ENCODE measurements around the gene ALDOA. TPM values are rescaled to one million over a fixed set of nuclear protein-coding genes. Genes with fewer than 3 reads are reported as not detected.

ALDOA gene
- total and polyA plus RNA-seq, 10 of the 15 experiments (the other 5 are each of a cell fraction or from before 2014, with no cell fraction given), result 218 to 2,339 (median 1,095) TPM

- TF ChIP-seq RFX5 (IDR thresholded peaks at IDR 0.05; ENCODE audit: low read depth, low read length) (no peak), JUNB (IDR thresholded peaks at IDR 0.05) (no peak)
These were observed 46.8 kb upstream of the ALDOA start (continued) for GRCh38 chr16:30018731-30019158.

GRCh38 chr16:30022887-30023286 lies 42.7 kb upstream of the ALDOA start, which contains the start of gene C16orf92:
TSS of gene C16orf92 (plus strand) at chr16:30023198. CDS start at chr16:30023341, 143 bp downstream.
- DNase-seq (ENCODE audit: low read depth, low spot score) (no peak), ATAC-seq (no peak), FAIRE-seq (no peak)
- in situ Hi-C loops (cut with MboI), result loop anchor here (25.0 kb wide), 1 partner anchor 911 kb away; no protein-coding TSS in a partner anchor
- H2AFZ ChIP-seq (ENCODE audit: control insufficient read depth, low read depth, low read length), result no peak within 1 kb of the TSS
- WGBS (ENCODE audit: insufficient coverage, insufficient replicate concordance, low lambda C conversion rate, missing lambda C conversion rate), result 41% methylated on average over 6 of the region's 6 CpGs
- no peak within 1 kb of the TSS for H3K9ac ChIP-seq (ENCODE audit: control insufficient read depth, insufficient read depth, low read length)
- POLR2A ChIA-PET, result no interaction called here
- intact Hi-C loops (cut with micrococcal nuclease; ENCODE audit: unreplicated experiment), result loop anchor here (5.0 to 10.0 kb wide), 3 partner anchors 118 to 321 kb away; partner anchors contain the start of genes ASPHD1 and PAGR1
- H3K27ac ChIP-seq (ENCODE audit: control insufficient read depth, insufficient read depth), result no peak within 1 kb of the TSS
- CTCF ChIA-PET, result interaction anchor here (0.7 to 1.4 kb wide), 7 partner anchors 9 to 174 kb away, joined by 3 to 6 read pairs (median 3); no protein-coding TSS in a partner anchor
- no peak within 1 kb of the TSS for H3K4me2 ChIP-seq (ENCODE audit: control insufficient read depth, insufficient read depth)
- 0 out of 2 replicates have a peak, but pooled peaks cover 2% of the 10 kb centered on the region for H3K4me1 ChIP-seq (ENCODE audit: control insufficient read depth, insufficient read depth, low read length)
- H3K4me3 ChIP-seq, result no peak within 1 kb of the TSS
- H3K36me3 ChIP-seq (ENCODE audit: control insufficient read depth in 2 of 2, insufficient read depth in 2 of 2, low read length in 1 of 2), result no peaks in the 10 kb centered on the region
- no peaks in the 10 kb centered on the region for H3K9me3 ChIP-seq (replicated peaks; ENCODE audit: control insufficient read depth, insufficient read depth, low read length)
- RAD21 ChIA-PET (ENCODE audit: unreplicated experiment), result no interaction called here
- no peaks in the 10 kb centered on the region for H3K79me2 ChIP-seq (ENCODE audit: control insufficient read depth, insufficient read depth, low read length)
- SMC1A ChIA-PET (ENCODE audit: uncharacterized antibody, unreplicated experiment), result interaction anchor here (1.2 kb wide), 1 partner anchor 10 kb away, joined by 3 read pairs; no protein-coding TSS in a partner anchor
- H4K20me1 ChIP-seq (ENCODE audit: control insufficient read depth, insufficient read depth), result no peaks in the 10 kb centered on the region; the same call in 1 of the 2 replicates
- peaks cover 0 to 4% of the 10 kb centered on the region in 2 experiments; a peak in 1 of 4 replicates for H3K27me3 ChIP-seq (replicated peaks in 1 of 2; ENCODE audit: control insufficient read depth in 2 of 2, insufficient read depth in 2 of 2, low read length in 1 of 2)
- BruUV-seq (replicated peaks), result no TSS peak
- TF ChIP-seq EGR1 (IDR thresholded peaks at IDR 0.05; ENCODE audit: borderline replicate concordance in 1 of 2, low read depth in 2 of 2, low read length in 2 of 2) (no peak), FOXM1 (IDR thresholded peaks at IDR 0.05; ENCODE audit: low read depth, low read length) (no peak), ELK1 (IDR thresholded peaks at IDR 0.05; ENCODE audit: low read depth, low read length) (no peak), ZBTB33 (IDR thresholded peaks at IDR 0.05) (no peak), SMAD1 (IDR thresholded peaks at IDR 0.05; ENCODE audit: low read depth, partially characterized antibody) (no peak), MYC (IDR thresholded peaks at IDR 0.05; ENCODE audit: insufficient read depth, insufficient read length, insufficient replicate concordance, low read length, severe bottlenecking) (no peak), MXI1 (IDR thresholded peaks at IDR 0.05; ENCODE audit: low read depth, low read length) (no peak), CHD4 (IDR thresholded peaks at IDR 0.05) (no peak), BCLAF1 (IDR thresholded peaks at IDR 0.05) (no peak), TCF12 (IDR thresholded peaks at IDR 0.05; ENCODE audit: low read depth, low read length) (no peak), CEBPB (IDR thresholded peaks at IDR 0.05; ENCODE audit: borderline replicate concordance in 1 of 2, low read depth in 2 of 2, low read length in 2 of 2) (no peak)

All from GM12878 (cell line).